ENCODE measurements around the gene ADAMTS3.

- TF ChIP-seq CTCF (IDR thresholded peaks at IDR 0.05): no peak
- no peak for TF ChIP-seq POLR2A (IDR thresholded peaks at IDR 0.05)
Observed at GRCh38 chr4:72383439-72383838, 185.6 kb downstream of the ADAMTS3 start.
